Ishikawa (cell line): ENCODE results near the gene NCOA1.

Experiments
- CEBPB ChIP-seq: IDR thresholded peaks from 2 replicates; pipeline ENCODE4 v1.6.1; 2012
- CREB1 ChIP-seq: IDR thresholded peaks from 2 replicates; pipeline ENCODE4 v1.6.1; 2012; ENCODE audit warnings: low read depth
- EGR1 ChIP-seq: IDR thresholded peaks from 2 replicates; pipeline ENCODE4 v1.6.1; 2012
- EP300 ChIP-seq: IDR thresholded peaks from 2 replicates; pipeline ENCODE4 v1.6.1; 2012; ENCODE audit warnings: borderline replicate concordance
- FOXM1 ChIP-seq: IDR thresholded peaks from 2 replicates; pipeline ENCODE4 v1.6.1; 2012; ENCODE audit warnings: low read depth, borderline replicate concordance
- MAX ChIP-seq: IDR thresholded peaks from 2 replicates; pipeline ENCODE4 v1.6.1; 2012
- NFIC ChIP-seq: IDR thresholded peaks from 2 replicates; pipeline ENCODE4 v1.6.1; 2012
- RAD21 ChIP-seq: IDR thresholded peaks from 2 replicates; pipeline ENCODE4 v1.6.1; 2012; ENCODE audit warnings: low read depth
- TAF1 ChIP-seq: IDR thresholded peaks from 2 replicates; pipeline ENCODE4 v1.6.1; 2012; ENCODE audit warnings: low read depth, mild to moderate bottlenecking
- TCF12 ChIP-seq: IDR thresholded peaks from 2 replicates; pipeline ENCODE4 v1.6.1; 2012; ENCODE audit warnings: low read depth
- TEAD4 ChIP-seq: IDR thresholded peaks from 2 replicates; pipeline ENCODE4 v1.6.1; 2012
- YY1 ChIP-seq: IDR thresholded peaks from 2 replicates; pipeline ENCODE4 v1.6.1; 2012; ENCODE audit warnings: low read depth
- ZBTB7A ChIP-seq: IDR thresholded peaks from 2 replicates; pipeline ENCODE4 v1.6.1; 2012; ENCODE audit warnings: low read depth
- TF ChIP-seq, protein P1 (sequence below): IDR thresholded peaks from 2 replicates; pipeline ENCODE4 v1.6.1; 2012; ENCODE audit warnings: low read depth, mild to moderate bottlenecking
- TF ChIP-seq, protein P2 (sequence below): IDR thresholded peaks from 2 replicates; pipeline ENCODE4 v1.6.1; 2012

NCOA1 gene

DNA sequence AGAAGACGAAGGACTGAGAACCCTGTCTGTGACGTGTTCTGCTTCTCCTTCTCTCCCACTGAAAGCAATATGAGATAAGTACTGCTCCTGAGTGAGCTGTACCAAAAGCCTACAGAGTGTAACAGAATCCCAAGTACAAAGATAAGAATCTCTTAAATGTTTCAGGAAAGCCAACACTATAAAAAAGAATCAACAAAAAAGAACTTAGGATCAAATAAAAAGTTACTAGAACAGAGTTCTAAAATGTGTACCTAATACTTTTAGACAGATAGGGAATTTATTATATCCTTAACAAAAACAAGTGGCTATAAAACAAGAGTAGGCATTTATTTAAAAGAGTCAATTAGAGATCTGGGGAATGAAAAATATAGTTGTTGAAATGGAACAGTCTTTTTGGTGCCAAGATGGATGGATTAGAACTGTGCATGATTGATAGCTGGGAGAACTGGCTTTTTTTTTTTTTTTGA is 49.0 kb downstream of the NCOA1 start:
- no peak for TF ChIP-seq NFIC
- TF ChIP-seq ZBTB7A, result no peak
- no peak for TF ChIP-seq EGR1
- no peak for TF ChIP-seq CREB1
- TF ChIP-seq TAF1, result no peak
- TF ChIP-seq, protein P1, sequence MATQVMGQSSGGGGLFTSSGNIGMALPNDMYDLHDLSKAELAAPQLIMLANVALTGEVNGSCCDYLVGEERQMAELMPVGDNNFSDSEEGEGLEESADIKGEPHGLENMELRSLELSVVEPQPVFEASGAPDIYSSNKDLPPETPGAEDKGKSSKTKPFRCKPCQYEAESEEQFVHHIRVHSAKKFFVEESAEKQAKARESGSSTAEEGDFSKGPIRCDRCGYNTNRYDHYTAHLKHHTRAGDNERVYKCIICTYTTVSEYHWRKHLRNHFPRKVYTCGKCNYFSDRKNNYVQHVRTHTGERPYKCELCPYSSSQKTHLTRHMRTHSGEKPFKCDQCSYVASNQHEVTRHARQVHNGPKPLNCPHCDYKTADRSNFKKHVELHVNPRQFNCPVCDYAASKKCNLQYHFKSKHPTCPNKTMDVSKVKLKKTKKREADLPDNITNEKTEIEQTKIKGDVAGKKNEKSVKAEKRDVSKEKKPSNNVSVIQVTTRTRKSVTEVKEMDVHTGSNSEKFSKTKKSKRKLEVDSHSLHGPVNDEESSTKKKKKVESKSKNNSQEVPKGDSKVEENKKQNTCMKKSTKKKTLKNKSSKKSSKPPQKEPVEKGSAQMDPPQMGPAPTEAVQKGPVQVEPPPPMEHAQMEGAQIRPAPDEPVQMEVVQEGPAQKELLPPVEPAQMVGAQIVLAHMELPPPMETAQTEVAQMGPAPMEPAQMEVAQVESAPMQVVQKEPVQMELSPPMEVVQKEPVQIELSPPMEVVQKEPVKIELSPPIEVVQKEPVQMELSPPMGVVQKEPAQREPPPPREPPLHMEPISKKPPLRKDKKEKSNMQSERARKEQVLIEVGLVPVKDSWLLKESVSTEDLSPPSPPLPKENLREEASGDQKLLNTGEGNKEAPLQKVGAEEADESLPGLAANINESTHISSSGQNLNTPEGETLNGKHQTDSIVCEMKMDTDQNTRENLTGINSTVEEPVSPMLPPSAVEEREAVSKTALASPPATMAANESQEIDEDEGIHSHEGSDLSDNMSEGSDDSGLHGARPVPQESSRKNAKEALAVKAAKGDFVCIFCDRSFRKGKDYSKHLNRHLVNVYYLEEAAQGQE, result no peak
- TF ChIP-seq, protein P2, sequence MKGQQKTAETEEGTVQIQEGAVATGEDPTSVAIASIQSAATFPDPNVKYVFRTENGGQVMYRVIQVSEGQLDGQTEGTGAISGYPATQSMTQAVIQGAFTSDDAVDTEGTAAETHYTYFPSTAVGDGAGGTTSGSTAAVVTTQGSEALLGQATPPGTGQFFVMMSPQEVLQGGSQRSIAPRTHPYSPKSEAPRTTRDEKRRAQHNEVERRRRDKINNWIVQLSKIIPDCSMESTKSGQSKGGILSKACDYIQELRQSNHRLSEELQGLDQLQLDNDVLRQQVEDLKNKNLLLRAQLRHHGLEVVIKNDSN, result no peak
- TF ChIP-seq RAD21, result no peak
- TF ChIP-seq FOXM1, result no peak
- TF ChIP-seq CEBPB, result no peak
- TF ChIP-seq MAX, result no peak
- TF ChIP-seq YY1, result no peak
- no peak for TF ChIP-seq EP300
- TF ChIP-seq TEAD4, result no peak
- TF ChIP-seq TCF12, result no peak

GRCh38 chr2:24541621-24542020 is 50.6 kb downstream of the NCOA1 start:
- no peak for TF ChIP-seq EGR1
- no peak for TF ChIP-seq FOXM1
- no peak for TF ChIP-seq NFIC
- TF ChIP-seq TEAD4, result no peak
- TF ChIP-seq CREB1, result no peak
- TF ChIP-seq YY1, result no peak
- TF ChIP-seq TAF1, result no peak

DNA sequence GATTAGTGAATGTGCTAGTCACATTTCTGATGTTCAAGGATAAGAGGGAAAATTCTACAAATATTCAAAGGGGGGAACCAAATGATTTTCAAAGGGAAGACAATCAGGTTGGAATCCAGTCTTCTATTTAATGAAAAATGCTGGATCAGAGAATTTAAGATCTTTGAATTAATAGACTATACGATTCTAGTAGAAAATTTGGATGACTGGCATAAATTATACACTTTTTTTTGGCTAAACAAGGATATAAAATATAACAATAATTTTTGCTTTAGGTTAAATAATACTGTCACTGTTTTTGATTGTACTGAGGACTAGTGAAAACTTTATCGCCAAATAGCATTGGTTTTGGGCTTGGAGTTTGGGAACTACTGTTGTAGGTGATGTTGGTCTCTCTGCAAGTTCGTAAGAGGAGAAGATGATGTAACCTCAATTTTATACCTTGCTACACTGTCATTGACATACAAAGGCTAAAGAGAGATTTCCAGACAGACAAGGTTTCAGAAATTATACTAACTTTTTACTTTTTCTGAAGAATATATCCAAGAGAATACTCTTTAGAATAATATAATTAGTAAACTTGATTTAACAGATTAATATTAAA is 51.3 kb downstream of the NCOA1 start:
- TF ChIP-seq TEAD4 (no peak), EGR1 (no peak), RAD21 (no peak), TAF1 (no peak), TCF12 (no peak), MAX (no peak), NFIC (no peak), YY1 (no peak), CEBPB (no peak), FOXM1 (no peak), ZBTB7A (no peak), EP300 (no peak), CREB1 (no peak)
- TF ChIP-seq, protein P2, result no peak
- TF ChIP-seq, protein P1, result no peak

DNA sequence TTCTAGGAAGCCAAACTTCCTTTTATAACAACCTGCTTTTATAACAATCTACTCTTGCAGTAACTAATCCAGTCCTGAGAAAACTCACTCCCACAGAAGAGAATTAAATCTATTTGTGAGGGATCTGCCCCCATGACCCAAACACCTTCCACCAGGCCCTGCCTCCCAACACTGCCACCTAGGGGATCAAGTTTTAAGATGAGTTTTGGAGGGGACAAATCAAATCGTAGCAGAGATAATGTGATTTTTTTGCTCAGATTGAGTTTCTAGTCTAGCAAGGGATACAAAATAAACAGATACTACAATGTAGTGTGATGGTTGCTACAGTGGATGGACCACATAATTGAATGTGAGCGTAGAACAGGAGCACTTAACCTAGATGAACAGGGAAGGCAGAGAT is 52.2 kb downstream of the NCOA1 start:
- no peak for TF ChIP-seq TAF1
- no peak for TF ChIP-seq EGR1
- TF ChIP-seq RAD21, result peak; percentile 8; the same call in 1 of the 2 replicates

DNA sequence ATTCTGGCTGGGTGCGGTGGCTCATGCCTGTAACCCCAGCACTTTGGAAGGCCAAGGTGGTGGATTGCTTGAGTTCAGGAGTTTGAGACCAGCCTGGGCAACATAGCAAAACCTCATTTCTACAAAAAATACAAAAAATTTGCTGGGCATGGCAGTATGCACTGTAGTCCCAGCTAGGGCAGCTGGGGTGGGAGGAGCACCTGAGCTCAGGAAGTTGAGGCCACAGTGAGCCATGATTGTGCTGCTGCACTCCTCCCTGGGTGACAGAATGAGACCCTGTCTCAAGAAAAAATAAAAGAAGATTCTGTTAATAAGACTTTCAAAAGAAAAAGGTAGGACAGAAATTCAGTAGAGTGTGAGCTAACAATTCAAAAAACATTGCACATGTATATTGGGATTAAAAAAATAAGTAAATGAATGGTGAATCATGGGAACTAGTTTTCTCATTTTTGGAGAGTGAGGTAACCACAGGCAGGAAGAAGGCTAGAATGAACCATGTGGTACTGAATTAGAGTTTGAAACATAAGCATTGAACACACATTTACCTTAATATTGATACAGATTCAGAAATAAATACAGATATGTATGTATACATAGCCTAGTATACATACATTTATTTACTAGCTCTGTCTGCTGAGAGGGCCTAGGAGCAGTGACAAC is 53.5 kb downstream of the NCOA1 start:
- TF ChIP-seq RAD21 (no peak), YY1 (no peak), TCF12 (no peak), EP300 (no peak), MAX (no peak), CREB1 (no peak), NFIC (no peak), CEBPB (no peak), ZBTB7A (no peak)
- TF ChIP-seq, protein P1, result no peak
- TF ChIP-seq, protein P2, result no peak
